Astrocyte (in vitro differentiated cells and primary cell): ENCODE measurements around the gene RAB37. TPM values are rescaled to one million over a fixed set of nuclear protein-coding genes. Genes with fewer than 3 reads are reported as not detected.

Experiments used
- DNase-seq: peaks from one replicate; pipeline ENCODE4 v3.0.0-alpha.2; 2010; ENCODE audit warnings: low read depth
- FAIRE-seq: peaks from 2 replicates; lab custom pipeline; 2011; peaks lifted over from hg19 to GRCh38; lab: Jason Lieb, UNC
- H2AFZ ChIP-seq: 2 replicates; pipeline ENCODE4 v1.6.0; 2012; ENCODE audit warnings: low read depth, low read length, inconsistent platforms
- H3K27ac ChIP-seq: 2 replicates; pipeline ENCODE4 v1.5.1; 2011; ENCODE audit warnings: low read depth, low read length, inconsistent platforms
- H3K27me3 ChIP-seq: 2 replicates; pipeline ENCODE4 v1.6.0; 2011; ENCODE audit warnings: low read length, inconsistent platforms; ENCODE audit not compliant: insufficient read depth
- H3K36me3 ChIP-seq: 2 replicates; pipeline ENCODE4 v1.5.1; 2011; ENCODE audit warnings: low read length, inconsistent platforms; ENCODE audit not compliant: insufficient read depth
- H3K4me1 ChIP-seq: 2 replicates; pipeline ENCODE4 v1.5.1; 2011; ENCODE audit warnings: low read length, inconsistent platforms; ENCODE audit not compliant: insufficient read depth
- H3K4me2 ChIP-seq: 2 replicates; pipeline ENCODE4 v1.6.0; 2012; ENCODE audit warnings: low read length, inconsistent platforms
- H3K4me3 ChIP-seq: 2 replicates; pipeline ENCODE4 v1.5.1; 2011; ENCODE audit warnings: low read depth, mild to moderate bottlenecking, low read length, inconsistent platforms; ENCODE audit not compliant: insufficient read depth
- H3K79me2 ChIP-seq: 2 replicates; pipeline ENCODE4 v1.6.0; 2012; ENCODE audit warnings: mild to moderate bottlenecking, low read length, inconsistent platforms; ENCODE audit not compliant: insufficient read depth
- H3K9ac ChIP-seq: 2 replicates; pipeline ENCODE4 v1.6.0; 2012; ENCODE audit warnings: mild to moderate bottlenecking, low read length, inconsistent platforms
- H3K9me3 ChIP-seq: 2 replicates; pipeline ENCODE4 v1.5.1; 2012; ENCODE audit warnings: low read depth, mild to moderate bottlenecking, low read length, inconsistent platforms; ENCODE audit not compliant: insufficient read depth
- H4K20me1 ChIP-seq: 2 replicates; pipeline ENCODE4 v1.6.0; 2012; ENCODE audit warnings: low read length, inconsistent platforms; ENCODE audit not compliant: insufficient read depth
- H3K27ac Mint-ChIP-seq: one replicate; pipeline ENCODE4 v1.8.0; 2021; ENCODE audit warnings: mild to moderate bottlenecking, mixed read lengths; ENCODE audit not compliant: unreplicated experiment
- H3K27me3 Mint-ChIP-seq: one replicate; pipeline ENCODE4 v1.8.0; 2021; ENCODE audit warnings: low read depth, mixed read lengths; ENCODE audit not compliant: unreplicated experiment
- H3K36me3 Mint-ChIP-seq: one replicate; pipeline ENCODE4 v1.8.0; 2021; ENCODE audit warnings: low read depth, mixed read lengths; ENCODE audit not compliant: unreplicated experiment
- H3K4me1 Mint-ChIP-seq: one replicate; pipeline ENCODE4 v1.8.0; 2021; ENCODE audit warnings: low read depth, mixed read lengths; ENCODE audit not compliant: unreplicated experiment
- H3K4me3 Mint-ChIP-seq: one replicate; pipeline ENCODE4 v1.8.0; 2021; ENCODE audit warnings: mild to moderate bottlenecking, moderate library complexity, mixed read lengths; ENCODE audit not compliant: unreplicated experiment
- H3K9me3 Mint-ChIP-seq: one replicate; pipeline ENCODE4 v1.8.0; 2021; ENCODE audit warnings: mild to moderate bottlenecking, mixed read lengths; ENCODE audit not compliant: unreplicated experiment
- CTCF ChIP-seq: IDR thresholded peaks from 2 replicates; pipeline ENCODE4 v1.5.1; 2011; ENCODE audit warnings: low read depth, mild to moderate bottlenecking, inconsistent platforms, low read length, moderate library complexity; ENCODE audit not compliant: insufficient read depth
- EZH2 ChIP-seq: IDR thresholded peaks from 2 replicates; pipeline ENCODE4 v1.6.1; 2012; ENCODE audit warnings: mild to moderate bottlenecking, low read length, inconsistent platforms; ENCODE audit not compliant: insufficient read depth
- total RNA-seq: library from RNA; stranded (reverse); gene quantifications from 2 replicates; pipeline ENCODE4 v1.2.1, GENCODE V29; 2021

The RAB37 gene
- total RNA-seq, 1 donor from 2014 or later, result 0.77 TPM

DNA sequence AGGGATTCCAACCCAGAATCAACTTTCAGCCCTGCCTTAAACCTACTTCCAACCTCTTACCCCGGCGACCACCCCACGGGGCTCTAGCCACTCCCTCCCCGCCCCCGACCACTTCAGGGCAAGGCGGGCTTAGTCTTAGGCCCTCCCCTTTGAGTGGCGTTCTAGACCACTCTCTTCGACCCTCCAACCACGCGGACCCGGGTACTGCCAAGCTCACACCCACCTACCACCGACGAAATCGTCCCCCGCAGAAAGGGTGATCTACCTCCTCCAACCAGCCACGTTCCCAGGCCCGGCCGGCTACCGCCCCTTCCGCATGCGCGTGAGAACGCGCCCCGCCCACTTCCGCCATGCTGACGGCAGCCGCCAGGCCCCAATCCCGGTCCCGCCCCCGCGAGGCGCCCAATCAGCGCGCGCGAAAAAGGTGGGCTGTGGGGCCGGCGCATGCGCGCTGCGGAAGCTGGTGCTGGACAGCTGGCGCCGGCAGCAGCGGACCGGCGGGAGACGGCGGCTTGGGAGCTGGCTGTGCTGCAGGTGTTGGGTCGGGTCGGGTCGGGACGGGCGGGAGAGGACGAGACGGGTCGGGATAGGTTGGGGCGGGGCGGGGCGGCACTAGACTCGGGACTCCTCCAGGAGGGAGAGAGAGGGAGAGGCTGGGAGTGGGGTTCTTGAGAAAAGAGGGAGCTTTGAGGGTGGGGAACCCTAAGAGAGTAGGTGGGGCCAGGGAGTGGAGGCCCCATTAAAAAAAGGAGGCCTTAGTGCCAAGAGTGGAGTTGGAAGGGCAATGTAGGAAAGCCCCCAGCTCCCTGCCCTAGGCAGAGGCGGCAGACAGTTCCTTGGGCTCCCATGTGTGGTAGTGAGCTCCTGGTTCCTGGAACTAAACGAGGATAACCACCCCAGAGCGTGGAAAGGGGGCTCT lies 39.2 kb downstream of the RAB37 start, which contains the start of gene NAT9:
Gene NAT9, minus strand, starts transcription at position 302 of the 919 bp plus-strand sequence. CDS start 647 bp downstream, outside the sequence.
- Histone ChIP-seq H3K4me3 (peak within 1 kb of the TSS; percentile 88), H3K9me3 (no peaks in the 10 kb centered on the region), H3K9ac (peak within 1 kb of the TSS; percentile 89), H3K36me3 (peaks cover 21% of the 10 kb centered on the region), H3K27ac (peak within 1 kb of the TSS; percentile 66), H3K27me3 (no peaks in the 10 kb centered on the region), H3K4me1 (peaks cover 20% of the 10 kb centered on the region), H3K4me2 (peak within 1 kb of the TSS; percentile 99), H3K79me2 (peaks cover 48% of the 10 kb centered on the region), H4K20me1 (peaks cover 69% of the 10 kb centered on the region), H2AFZ (peak within 1 kb of the TSS; percentile 76)
- Mint-ChIP-seq H3K4me1 (peaks cover 29% of the 10 kb centered on the region), H3K36me3 (peaks cover 22% of the 10 kb centered on the region), H3K4me3 (peak within 1 kb of the TSS; percentile 99), H3K27ac (peak within 1 kb of the TSS; percentile 94), H3K27me3 (no peaks in the 10 kb centered on the region), H3K9me3 (no peaks in the 10 kb centered on the region)
- DNase-seq (peak; percentile 87), FAIRE-seq (no peak)
- TF ChIP-seq CTCF, result no peak
- no peak for TF ChIP-seq EZH2

GRCh38 chr17:74776990-74777389 lies 39.9 kb downstream of the RAB37 start:
- Histone ChIP-seq H3K4me3 (peak overlapping the region; percentile 88), H3K4me1 (peaks cover 20% of the 10 kb centered on the region), H3K4me2 (peak overlapping the region; percentile 99), H3K27me3 (no peaks in the 10 kb centered on the region), H2AFZ (peak overlapping the region; percentile 1), H3K27ac (peak overlapping the region; percentile 16), H4K20me1 (peaks cover 69% of the 10 kb centered on the region), H3K36me3 (peaks cover 16% of the 10 kb centered on the region), H3K79me2 (peaks cover 53% of the 10 kb centered on the region), H3K9ac (peak overlapping the region; percentile 87), H3K9me3 (no peaks in the 10 kb centered on the region)
- FAIRE-seq, result no peak
- peak overlapping the region; percentile 99 for H3K4me3 Mint-ChIP-seq
- peaks cover 22% of the 10 kb centered on the region for H3K36me3 Mint-ChIP-seq
- DNase-seq, result no peak
- peaks cover 29% of the 10 kb centered on the region for H3K4me1 Mint-ChIP-seq
- peak overlapping the region; percentile 63 for H3K27ac Mint-ChIP-seq
- no peak for TF ChIP-seq CTCF
- no peak for TF ChIP-seq EZH2
- H3K9me3 Mint-ChIP-seq, result no peaks in the 10 kb centered on the region
- H3K27me3 Mint-ChIP-seq, result no peaks in the 10 kb centered on the region
